ENCODE results near the gene MAGEL2.

The MAGEL2 gene

DNA sequence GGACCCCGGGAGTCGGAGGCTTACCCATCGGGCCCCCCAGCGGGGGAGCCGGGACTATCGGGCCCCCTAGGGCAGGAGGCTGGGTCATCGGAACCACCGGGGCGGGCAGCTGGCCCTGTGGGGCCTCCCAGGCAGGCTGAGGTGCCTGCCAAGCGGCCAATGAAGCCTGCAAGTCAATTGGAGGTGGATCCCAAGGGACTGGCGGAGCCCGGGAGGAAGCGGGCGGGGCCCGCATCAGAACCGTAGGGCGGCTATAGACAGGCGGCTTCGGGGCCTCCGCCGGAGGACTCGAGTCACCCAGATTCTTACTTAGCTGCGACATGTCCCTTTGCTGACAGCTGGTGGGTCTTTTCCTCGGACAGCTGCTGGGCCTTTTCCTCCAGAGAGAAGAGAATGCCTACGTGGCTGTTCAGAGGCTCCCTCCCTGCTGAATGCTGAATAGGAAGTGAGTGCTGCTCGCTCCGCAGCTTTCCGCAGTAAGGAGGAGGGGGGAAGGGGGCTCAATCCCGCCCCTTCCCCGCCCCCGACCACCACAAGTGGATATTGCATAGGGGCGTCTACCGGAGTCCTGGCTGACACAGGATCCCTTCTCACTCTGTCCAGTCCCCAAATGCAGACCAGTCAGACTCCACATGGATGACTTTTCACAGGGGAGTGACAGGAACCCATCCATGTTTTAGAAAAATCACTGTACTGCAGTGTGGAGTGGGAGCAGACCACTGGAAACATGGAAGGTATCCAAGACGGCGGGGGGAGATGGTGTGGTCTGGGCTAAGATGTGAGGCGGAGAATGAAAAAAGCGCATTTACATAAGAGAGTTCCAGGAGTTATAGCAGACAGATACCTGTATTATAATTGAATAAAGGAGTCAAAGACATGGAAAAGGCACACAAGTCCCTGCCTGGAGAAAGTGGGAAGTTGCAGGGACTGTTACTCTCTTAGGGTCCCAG lies at the start of gene MAGEL2:
MAGEL2 (minus strand) TSS at position 447 of the 950 bp plus-strand sequence; CDS start at position 322, 125 bp downstream.
- peak in 2 of 3 experiments; percentile 71 to 80 for DNase-seq

DNA sequence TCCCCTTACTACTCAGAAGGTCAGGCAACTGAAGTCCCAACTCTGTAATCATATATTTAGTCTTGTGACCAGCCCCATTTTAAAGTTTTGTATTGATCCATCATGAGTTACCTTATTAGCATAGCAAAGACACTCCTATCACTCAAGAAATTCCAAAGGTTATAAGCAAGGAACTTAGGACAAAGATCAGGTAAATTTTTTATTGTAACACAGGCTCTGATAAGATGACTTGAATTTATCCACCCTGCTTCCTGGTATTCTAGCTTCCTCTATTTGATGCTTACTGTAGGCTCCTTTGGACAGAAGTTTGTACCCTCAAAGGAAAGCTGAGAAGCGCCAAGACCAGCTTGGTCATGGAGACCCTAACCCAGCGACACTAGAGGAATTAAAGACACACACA lies 47.6 kb upstream of the MAGEL2 start:
- DNase-seq, result no peak

DNA sequence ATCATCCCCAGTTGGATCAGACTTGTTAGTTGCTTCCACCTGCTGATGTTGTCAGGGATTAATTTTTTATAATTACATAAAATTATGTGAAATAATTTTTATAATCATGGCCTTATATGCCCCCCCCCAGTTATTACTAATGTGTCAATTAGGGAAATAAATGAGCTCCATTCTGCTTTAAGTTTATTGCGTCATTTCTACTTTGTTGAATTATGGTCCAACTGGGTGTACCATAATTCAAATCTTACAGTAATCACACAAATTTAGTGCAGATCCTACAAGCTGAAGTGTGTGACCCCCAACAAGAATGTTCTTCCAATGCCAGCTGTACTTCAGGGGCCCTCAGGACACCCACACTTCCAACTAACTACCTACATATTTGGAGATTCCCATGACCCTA lies 46.9 kb upstream of the MAGEL2 start:
- no peak for DNase-seq

DNA sequence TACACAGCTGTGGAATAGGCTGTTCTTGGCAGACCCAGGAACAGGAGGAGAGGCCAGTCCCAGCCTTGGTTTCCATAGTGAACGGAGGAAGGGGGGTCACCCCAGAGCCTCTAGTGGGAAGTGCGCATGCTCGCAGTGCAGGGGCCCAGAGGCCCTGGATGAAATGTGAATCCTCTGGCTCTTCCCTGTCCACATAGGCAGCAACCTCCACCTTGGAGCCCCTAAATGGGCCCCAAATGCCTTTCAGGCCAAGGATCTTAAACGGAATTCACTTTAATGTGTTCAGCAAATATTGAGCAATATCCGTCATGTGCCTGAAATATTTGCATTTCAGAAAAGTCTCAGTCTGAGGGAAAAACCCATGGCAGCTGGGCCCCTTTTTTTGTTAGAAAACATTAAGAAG lies 42.8 kb upstream of the MAGEL2 start:
- DNase-seq, result peak; percentile 12 to 63 (median 37)

DNA sequence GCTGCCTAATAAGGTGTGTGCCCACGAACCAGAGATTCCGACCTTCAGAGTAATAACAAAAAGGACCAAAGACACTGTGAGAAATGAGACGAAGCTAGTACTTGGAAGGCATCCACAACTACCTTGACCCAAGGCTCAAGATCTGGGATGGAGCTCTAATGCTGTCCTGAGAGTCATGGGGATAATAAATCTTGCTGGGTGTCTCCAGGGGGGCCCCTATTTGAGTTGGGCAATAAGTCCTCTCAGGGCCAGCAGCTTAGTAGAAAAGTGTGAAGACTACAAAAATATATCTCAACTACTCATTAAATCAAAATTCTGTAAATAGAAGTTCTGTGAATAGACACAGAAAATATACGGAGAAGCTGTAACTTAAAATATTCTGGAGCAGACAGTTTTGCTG lies 42.3 kb upstream of the MAGEL2 start:
- no peak for DNase-seq

DNA sequence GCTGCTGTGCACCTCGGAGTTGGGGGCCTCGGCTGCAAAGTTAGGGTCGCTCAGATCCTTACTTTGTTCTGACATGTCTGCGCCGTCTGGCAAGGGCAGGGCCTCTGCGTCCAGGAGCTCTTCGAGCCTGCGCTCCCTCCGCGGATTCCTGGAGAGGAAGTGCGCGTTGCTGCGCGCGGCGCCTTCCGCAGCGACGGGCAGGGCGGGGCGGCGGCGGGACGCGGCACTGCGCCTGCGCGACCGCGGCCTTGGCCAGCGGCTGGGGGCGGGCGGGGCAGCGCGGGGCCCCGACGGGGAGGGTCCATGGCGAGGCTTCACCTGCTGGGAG lies 39.4 kb upstream of the MAGEL2 start, which contains the start of gene NDN:
NDN (minus strand) TSS at position 163 of the 328 bp plus-strand sequence; CDS start at position 75, 88 bp downstream.
- DNase-seq, result peak in 2 of 3 experiments; percentile 71 to 79

DNA sequence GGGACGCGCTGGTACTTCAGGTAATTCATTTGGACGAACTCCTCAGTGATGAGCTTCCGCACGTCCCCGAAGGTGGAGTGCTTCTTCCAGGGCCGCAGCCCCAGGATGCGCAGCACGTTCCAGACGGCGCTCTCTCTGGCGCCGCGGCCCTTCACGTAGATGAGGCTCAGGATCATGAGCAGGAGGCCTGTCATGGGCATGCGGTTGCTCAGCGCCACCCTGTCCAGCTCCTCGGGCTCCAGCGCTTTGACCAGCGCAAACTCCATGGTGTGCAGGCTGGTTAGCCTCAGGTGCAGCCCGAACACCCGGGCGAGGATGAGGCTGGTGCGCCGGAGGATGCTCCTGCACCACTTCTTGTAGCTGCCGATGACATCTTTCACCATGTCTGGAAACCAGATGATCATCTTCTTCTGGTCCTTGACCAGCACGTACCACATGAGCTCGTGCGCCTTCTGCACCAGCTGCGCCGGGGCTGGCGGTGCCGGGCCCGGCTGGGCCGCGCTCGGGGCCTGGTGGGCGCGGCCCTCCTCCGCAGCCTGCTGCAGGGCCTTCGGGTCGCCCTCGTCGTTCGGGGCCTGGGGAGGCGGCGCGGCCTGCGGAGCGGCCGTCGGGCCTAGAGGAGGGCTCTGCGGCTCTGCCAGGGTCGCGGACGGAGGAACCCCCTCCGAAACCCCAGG lies 38.9 kb upstream of the MAGEL2 start:
- DNase-seq, result peak in 2 of 3 experiments; percentile 65 to 71

DNA sequence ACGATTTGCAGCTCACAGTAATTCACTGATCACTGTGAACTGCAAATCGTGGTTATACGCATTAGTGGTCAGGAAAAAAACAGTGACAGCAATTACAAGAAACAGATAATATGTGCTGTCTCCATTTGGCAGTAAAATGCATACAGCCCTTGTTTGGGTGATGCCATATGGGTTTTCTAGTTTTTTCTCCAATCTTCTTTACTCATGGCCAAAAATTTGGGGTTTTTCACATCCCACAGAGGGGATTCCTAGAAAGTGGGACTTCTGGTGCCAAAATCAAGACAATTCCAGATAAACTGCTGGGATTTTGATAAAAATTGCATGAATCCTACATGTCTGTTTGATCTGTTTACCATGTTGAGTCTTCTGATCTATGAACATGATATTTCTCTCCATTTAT lies 23.8 kb upstream of the MAGEL2 start:
- no peak for DNase-seq

DNA sequence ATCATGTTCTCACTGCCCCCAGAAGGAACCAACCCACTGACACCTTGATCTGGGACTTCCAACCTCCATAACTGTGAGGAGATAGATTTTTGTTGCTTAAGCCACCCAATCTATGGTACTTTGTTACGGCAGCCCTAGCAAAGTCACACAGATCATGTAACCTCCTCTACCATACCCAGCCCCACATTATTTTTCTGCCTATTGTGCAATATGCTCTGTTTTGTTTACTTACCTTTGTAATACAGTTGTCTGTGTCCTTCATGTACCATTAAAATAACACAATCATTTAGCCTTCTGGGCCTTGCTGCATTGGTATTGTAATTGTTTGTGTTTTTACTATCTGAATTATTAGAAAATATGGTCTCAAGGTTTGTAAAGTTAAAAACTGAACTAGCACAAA lies 23.3 kb upstream of the MAGEL2 start:
- peak in 1 of 3 experiments; percentile 33 for DNase-seq

DNA sequence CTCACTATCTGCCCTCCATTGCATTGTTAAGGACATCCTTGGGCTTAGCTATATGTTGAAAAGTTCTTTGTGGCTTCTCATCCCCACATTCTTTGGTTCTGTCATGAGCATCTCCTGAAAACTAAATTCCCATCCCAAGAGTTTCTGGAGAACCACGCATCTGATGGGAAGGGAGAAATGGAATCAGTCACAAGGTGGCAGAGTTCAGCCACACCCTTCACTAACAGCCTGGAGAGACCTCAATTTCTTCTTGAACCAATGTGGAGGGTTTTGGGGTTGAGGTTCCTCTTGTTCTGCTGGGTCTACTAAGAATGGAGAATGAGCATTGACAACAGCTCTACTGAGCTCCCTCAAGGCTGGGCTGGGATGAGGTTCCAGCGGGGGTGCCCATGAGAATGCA lies 15.6 kb upstream of the MAGEL2 start:
- DNase-seq, result peak in 1 of 3 experiments; percentile 23

DNA sequence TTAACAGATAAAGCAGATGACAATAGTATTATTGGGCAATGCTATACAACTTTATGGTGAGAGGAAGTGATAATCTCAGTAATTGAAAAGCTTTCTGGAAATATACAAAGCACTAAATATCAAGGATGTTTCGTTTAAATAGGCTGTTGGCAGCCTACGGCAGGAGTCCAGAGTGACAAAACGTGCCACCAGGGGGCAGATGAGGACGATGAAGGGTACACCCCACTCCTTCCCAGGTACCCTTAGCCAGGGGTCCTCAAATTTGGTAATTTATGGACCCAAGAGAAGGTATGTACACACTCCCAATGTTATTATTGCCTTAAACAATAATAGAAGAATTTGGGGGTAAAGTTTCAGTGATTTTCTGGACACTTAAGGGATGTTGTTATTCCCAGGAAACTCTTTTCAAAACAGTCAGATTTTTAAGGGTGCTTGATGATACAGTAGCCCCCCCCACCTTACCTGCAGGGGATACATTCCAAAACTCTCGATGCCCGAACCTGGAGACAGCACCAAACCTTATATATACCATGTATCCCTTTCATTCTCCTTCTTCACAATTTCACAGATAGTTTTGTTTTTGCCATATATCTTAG lies 1.4 kb upstream of the MAGEL2 start:
- DNase-seq, result peak in 2 of 3 experiments; percentile 49 to 74

DNA sequence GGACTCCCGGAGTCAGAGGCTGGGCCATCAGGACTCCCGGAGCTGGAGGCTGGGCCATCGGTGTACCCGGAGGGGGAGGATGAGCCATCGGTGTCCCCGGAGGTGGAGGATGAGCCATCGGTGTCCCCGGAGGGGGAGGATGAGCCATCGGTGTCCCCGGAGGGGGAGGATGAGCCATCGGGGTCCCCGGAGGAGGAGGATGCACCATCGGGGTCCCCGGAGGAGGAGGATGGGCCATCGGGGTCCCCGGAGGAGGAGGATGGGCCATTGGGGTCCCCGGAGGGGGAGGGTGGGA lies 719 bp downstream of the MAGEL2 start:
- DNase-seq, result no peak

DNA sequence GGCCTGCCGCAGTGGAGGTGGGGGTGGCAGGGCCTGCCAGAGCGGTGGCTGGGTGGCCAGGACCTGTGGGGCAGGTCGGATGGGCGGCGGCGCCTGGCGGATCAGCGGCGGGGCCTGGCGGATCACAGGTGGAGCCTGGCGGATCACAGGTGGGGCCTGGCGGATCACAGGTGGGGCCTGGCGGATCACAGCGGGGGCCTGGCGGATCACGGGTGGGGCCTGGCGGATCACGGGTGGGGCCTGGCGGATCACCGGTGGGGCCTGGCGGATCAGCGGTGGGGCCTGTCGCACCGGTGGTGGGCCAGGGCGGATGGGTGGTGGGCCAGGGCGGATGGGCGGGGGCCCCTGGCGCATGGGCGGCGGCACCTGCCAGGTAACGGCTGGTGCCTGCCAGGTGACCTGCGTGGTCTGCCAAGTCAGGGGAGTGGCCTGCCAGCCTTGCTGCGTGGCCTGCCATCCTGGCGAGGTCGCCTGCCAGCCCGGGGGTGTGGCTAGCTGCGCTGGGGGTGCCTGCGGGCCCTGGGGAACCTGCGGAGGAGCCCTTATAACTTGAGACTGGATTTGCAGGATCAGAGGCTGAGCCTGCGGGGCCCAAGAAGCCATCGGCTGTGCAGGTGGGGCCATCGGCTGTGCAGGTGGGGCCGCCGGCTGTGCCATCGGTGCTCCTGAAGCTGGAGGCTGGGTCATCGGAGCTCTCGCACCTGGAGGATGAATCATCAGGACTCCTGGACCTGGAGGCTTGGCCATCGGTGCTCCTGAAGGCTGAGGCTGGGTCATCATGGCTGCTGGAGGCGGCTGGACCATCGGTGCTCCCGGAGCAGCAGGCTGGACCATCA lies 1.3 kb downstream of the MAGEL2 start:
- peak in 2 of 3 experiments; percentile 45 to 62 for DNase-seq

DNA sequence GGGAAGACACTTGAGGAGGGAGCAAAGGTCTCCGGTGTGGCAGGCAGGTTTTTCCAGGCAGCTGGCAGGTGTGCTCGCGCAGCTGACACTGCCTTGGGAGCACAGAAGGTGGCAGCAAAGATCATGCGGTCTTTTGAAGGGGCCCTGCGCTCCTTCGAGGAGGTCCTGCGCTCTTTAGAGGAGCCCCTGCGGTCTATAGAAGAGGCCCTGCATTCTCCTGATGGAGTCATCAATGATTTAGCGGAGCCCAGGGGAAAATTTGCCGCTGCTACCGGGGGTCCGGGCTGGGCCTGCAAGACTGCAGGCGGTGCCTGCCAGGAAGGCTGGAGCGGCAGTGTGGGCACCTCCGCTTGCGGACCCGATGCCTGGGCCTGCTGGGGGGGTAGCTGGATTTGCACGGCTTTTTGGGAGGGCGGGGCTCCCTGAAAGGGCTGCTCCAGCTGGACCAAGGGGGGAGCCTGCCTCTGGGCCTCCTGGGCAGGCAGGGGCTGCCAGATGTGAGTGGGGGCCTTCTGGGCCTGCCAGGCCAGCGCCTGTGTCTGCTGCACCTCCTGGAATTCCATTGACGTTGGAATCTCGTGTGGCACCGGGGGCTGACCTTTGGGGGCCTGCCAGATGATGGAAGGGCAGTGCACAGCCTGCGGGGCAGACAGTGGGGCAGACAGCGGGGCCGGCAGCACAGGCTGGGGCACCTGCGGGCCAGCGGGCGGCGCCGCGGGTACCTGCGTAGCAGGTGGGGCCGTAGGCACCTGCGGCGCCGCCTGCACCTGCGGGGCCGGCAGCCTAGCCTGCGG lies 2.1 kb downstream of the MAGEL2 start:
- peak in 2 of 3 experiments; percentile 50 to 72 for DNase-seq

DNA sequence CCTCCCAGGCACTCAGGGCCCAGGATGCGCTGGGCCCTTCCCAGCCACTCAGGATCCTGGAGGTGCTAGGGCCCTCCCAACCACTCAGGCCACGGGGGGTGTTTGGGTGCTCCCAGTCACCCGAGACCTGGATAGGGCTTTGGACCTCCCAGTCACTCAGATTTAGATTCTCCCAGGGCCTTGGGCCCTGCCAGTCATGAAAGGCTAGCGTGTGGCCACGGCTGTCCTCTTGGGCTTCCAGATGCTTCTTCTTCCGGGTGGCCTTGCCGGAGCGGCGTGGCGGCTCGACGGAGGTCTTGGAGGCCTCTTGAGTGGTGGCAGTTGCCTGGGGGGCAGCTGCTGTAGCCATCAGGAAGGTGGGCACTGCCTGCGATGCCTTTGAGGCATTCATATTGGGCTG lies 2.8 kb downstream of the MAGEL2 start:
- DNase-seq, result no peak

DNA sequence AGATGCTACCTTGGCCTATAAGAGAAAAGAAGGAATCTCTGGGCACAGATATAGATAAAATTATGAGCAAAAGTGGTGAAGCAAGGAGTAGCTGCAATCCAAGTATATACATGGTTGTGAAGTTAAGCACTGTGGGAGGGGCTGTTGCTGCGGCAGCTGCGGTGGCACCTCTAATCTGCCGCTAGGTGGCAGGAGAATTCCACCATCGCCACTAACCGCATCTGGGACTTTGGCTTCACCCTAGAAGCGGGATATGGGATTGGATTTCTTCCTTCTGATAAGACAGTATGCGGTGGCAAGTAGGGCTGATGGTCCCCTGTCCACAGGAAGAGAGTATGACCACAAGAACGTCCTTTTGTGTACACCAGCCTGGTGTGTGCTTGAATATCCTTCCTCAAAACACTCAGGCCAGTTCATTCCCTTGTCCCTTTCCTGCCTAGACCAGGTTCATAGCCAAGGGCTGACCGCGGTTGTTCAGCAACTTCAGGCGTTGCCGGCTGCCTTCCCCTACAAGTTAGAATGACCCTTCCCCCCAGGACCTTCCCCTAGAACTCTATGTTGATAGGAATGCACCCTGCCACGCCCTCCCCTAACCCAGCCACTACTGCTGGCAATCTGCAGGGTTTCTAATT lies 5.1 kb downstream of the MAGEL2 start:
- DNase-seq, result peak; percentile 18 to 89 (median 71)

DNA sequence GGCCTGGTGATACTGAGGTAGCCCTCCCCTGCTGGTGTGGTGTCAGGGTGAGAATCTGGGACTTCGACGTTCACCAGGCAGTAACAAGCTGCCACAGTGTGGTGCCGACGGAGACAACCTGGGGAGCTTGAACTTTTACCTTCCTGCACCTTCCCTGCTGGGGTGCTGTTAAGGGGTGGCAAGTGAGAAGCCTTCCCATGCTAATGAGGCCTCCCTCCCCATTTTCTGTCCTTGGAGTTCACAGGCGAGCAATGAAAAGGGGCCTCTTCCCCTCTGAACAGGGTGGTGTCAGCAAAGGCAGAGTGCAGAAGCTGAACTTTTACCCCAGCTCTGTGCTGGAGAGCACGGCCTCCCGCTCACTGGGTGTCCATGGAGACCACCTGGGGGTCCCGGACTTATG lies 13.5 kb downstream of the MAGEL2 start:
- no peak for DNase-seq

DNA sequence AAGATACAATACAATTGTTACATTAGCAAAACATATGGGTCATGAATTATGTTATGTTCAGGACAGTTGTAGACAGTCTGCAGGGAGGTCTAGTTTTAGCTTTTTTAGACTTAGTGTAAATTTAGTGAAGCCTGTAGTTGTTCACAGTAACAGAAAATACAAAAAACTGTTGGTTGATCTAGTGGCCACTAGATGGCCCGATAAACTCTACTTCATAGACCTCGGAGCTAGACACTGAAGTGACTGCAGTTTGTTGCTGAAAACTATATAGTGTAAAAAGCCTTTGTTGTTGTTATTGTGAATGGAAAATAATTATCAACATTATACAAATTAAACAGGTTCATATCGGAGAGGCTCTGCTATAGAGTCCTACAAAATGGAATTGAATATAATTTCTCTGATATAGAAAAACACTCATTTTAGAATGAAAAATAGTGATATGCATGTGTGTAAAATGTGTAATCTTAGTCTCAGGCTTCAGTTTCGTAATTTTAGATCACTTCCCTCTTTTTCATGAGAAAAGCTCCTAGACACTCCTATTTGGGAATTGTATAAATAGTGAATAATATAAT lies 18.3 kb downstream of the MAGEL2 start:
- peak in 1 of 3 experiments; percentile 93 for DNase-seq

DNA sequence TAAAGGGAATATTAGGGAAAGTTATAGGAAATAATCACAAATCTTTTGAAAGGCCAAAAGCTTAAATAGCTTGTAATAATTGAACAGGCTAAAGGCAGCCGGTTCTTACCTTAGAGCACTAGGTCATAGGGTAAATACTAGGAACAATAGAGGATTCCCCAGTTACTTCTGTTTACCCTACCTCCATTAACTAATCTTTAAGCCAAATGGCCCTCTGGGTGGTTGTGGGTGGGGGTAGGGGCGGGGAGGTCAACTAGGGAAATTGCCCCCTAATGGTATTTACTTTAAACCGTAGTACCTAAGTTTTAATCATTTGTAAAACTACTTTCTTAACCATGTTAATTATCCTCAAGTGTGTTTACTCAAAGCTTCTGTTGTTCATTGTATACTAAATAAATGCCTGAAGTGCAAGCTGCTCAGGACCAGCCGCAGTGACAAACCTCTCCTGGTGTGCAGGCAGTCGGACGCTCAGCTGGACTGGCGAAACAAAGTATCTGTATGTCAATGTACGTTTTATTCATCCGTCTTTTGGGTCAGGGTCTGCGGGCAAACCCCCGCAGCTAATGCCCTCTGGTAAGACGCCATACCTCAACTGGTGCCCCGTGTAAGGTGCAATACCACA lies 18.9 kb downstream of the MAGEL2 start:
- DNase-seq, result peak in 2 of 3 experiments; percentile 88 to 98

DNA sequence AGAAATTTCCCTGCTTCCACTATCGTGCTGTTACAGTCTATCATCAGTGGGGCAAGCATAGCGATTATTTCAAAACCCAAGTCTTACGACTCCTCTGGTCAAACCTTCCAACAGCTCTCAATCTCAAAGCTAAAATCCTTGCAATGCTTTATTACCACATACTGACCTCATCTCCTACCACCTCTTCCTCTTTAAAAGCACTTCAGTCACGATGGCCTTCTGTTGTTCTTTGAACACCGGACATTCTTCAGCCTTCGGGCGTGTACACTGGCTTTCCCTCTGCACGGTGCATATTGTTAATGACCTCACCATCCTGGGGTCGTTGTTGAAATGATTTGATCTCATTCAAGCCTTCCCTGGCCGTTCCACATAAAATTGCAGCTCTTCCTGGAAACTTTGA lies 31.1 kb downstream of the MAGEL2 start:
- no peak for DNase-seq

DNA sequence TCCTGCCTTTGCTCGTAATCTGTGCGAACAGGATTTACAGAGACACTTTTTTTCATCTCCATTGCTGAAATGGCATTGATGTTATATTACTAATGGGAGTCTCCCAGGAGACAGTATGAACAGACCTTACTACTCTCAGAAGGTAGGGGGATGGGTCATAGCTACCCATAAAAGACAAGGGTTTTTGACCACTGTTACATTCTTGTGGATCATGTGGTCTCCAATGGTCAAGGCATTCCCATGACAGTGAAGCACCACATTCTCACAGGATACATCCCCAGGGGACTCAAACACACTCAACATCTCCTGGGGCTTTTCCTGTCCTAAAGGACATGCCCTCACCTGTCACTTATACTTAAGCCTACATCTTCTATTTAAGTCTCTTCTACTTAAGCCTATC lies 41.4 kb downstream of the MAGEL2 start:
- DNase-seq, result no peak

All from NCI-H1417 (cell line).